ENCODE results near the gene HCST. TPM values are rescaled to one million over a fixed set of nuclear protein-coding genes. Genes with fewer than 3 reads are reported as not detected.

The HCST gene
- total RNA-seq, 1 donor = 0.81 TPM

- TF ChIP-seq, protein P1, sequence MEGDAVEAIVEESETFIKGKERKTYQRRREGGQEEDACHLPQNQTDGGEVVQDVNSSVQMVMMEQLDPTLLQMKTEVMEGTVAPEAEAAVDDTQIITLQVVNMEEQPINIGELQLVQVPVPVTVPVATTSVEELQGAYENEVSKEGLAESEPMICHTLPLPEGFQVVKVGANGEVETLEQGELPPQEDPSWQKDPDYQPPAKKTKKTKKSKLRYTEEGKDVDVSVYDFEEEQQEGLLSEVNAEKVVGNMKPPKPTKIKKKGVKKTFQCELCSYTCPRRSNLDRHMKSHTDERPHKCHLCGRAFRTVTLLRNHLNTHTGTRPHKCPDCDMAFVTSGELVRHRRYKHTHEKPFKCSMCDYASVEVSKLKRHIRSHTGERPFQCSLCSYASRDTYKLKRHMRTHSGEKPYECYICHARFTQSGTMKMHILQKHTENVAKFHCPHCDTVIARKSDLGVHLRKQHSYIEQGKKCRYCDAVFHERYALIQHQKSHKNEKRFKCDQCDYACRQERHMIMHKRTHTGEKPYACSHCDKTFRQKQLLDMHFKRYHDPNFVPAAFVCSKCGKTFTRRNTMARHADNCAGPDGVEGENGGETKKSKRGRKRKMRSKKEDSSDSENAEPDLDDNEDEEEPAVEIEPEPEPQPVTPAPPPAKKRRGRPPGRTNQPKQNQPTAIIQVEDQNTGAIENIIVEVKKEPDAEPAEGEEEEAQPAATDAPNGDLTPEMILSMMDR (IDR thresholded peaks at IDR 0.05; ENCODE audit: insufficient read depth, low read length) = no peak
- no peak overlapping the region for H3K4me3 ChIP-seq (ENCODE audit: low read depth, low read length)
- no peak for DNase-seq (ENCODE audit: low read depth)
These were observed 26.2 kb downstream of the HCST start for GRCh38 chr19:35928507-35928906.

GRCh38 chr19:35929876-35930275 is 27.5 kb downstream of the HCST start:
- TF ChIP-seq, protein P1 (IDR thresholded peaks at IDR 0.05; ENCODE audit: insufficient read depth, low read length) = no peak
- H3K4me3 ChIP-seq (ENCODE audit: low read depth, low read length) = no peak overlapping the region
- DNase-seq (ENCODE audit: low read depth) = no peak

- TF ChIP-seq, protein P1 (IDR thresholded peaks at IDR 0.05; ENCODE audit: insufficient read depth, low read length) = peak; percentile 87
- DNase-seq (ENCODE audit: low read depth) = peak; percentile 99
- H3K4me3 ChIP-seq (ENCODE audit: low read depth, low read length) = peak overlapping the region; percentile 57
These were observed 29.0 kb downstream of the HCST start for GRCh38 chr19:35931161-35931873.

- DNase-seq (ENCODE audit: low read depth) = no peak
- TF ChIP-seq, protein P1 (IDR thresholded peaks at IDR 0.05; ENCODE audit: insufficient read depth, low read length) = no peak
- no peak overlapping the region for H3K4me3 ChIP-seq (ENCODE audit: low read depth, low read length)
These were observed 29.5 kb downstream of the HCST start for GRCh38 chr19:35931874-35932202.

DNA sequence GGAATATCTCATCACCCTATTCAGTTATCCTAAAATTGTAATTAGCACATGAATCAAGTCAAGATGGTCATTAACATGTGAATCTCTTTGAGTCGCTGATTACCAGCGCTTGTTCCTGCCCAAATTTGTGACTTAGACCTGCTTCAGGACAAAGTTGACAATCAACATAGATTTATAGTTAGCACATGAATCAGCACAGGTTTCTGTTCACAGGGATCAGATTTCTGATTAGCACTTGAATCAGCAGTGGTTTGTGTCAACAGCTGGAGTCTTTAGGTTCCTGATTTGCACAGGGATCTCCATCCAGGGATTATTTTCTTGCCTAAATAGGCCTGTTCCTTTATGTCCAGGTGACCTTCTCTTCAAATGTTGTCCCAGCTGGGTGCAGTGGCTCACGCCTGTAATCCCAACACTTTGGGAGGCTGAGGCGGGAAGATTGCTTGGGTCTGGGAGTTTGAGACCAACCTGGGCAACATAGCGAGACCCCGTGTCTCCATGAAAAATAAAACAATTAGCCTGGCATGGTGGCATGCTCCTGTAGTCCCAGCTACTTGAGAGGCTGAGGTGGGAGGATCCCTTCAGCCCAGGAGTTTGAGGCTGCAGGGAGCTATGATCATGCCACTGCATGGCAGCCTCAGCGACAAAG is 30.1 kb downstream of the HCST start:
- H3K4me3 ChIP-seq (ENCODE audit: low read depth, low read length) = no peak overlapping the region
- no peak for DNase-seq (ENCODE audit: low read depth)
- TF ChIP-seq, protein P1 (IDR thresholded peaks at IDR 0.05; ENCODE audit: insufficient read depth, low read length) = no peak

- H3K4me3 ChIP-seq (ENCODE audit: low read depth, low read length) = peak within 1 kb of the TSS; percentile 78
- DNase-seq (ENCODE audit: low read depth) = peak; percentile 58
- TF ChIP-seq, protein P1 (IDR thresholded peaks at IDR 0.05; ENCODE audit: insufficient read depth, low read length) = no peak
These were observed 33.8 kb downstream of the HCST start, which contains the start of gene LRFN3 for GRCh38 chr19:35935911-35936737. LRFN3 (plus strand) TSS chr19:35936374; CDS start chr19:35939426, 3,052 bp downstream.
